ENCODE measurements around the gene FOXRED2.

Gene FOXRED2

DNA sequence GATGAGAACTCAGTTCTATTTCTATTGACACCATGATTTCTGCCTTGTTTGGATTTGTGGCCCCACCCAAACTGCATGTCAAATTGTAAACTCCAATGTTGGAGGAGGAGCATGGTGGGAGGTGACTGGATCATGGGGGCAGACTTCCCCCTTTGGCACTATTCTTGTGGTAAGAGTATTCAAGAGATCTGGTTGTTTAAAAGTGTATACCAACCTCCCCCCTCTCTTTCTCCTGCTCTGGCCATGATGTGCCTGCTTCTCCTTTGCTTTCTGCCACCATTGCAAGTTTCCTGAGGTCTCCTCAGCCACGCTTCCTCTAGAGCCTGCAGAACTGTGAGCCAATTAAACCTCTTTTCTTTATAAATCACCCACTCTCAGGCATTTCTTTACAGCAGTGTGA lies 7.9 kb upstream of the FOXRED2 start:
- Histone ChIP-seq H3K27ac (ENCODE audit: low read length) (no peak overlapping the region), H3K79me2 (ENCODE audit: low read length) (no peaks in the 10 kb centered on the region), H3K4me1 (ENCODE audit: low read length) (no peaks in the 10 kb centered on the region), H2AFZ (ENCODE audit: low read depth, low read length) (no peak overlapping the region), H3K9ac (ENCODE audit: low read length) (no peak overlapping the region), H3K4me2 (ENCODE audit: low read length) (no peak overlapping the region), H3K4me3 (ENCODE audit: low read length) (no peak overlapping the region), H3K9me3 (ENCODE audit: insufficient read depth, low read length) (no peaks in the 10 kb centered on the region), H4K20me1 (ENCODE audit: insufficient read depth, low read length) (0 out of 2 replicates have a peak, but pooled peaks cover 4% of the 10 kb centered on the region), H3K36me3 (replicated peaks; ENCODE audit: low read depth, low read length) (peaks cover 82% of the 10 kb centered on the region), H3K27me3 (ENCODE audit: low read depth, low read length) (no peaks in the 10 kb centered on the region)
- TF ChIP-seq EZH2phosphoT487 (IDR thresholded peaks at IDR 0.05; ENCODE audit: low read depth) = no peak
- no peak for TF ChIP-seq CTCF (IDR thresholded peaks at IDR 0.05; ENCODE audit: low read depth, low read length)

GRCh38 chr22:36512991-36513390 lies 6.2 kb upstream of the FOXRED2 start:
- H3K36me3 ChIP-seq (replicated peaks; ENCODE audit: low read depth, low read length) = peaks cover 65% of the 10 kb centered on the region
- no peak overlapping the region for H2AFZ ChIP-seq (ENCODE audit: low read depth, low read length)
- no peaks in the 10 kb centered on the region for H3K4me1 ChIP-seq (ENCODE audit: low read length)
- no peak overlapping the region for H3K27ac ChIP-seq (ENCODE audit: low read length)
- H4K20me1 ChIP-seq (ENCODE audit: insufficient read depth, low read length) = 0 out of 2 replicates have a peak, but pooled peaks cover 4% of the 10 kb centered on the region
- no peak overlapping the region for H3K4me3 ChIP-seq (ENCODE audit: low read length)
- H3K9ac ChIP-seq (ENCODE audit: low read length) = no peak overlapping the region
- TF ChIP-seq CTCF (IDR thresholded peaks at IDR 0.05; ENCODE audit: low read depth, low read length) = no peak
- no peak for TF ChIP-seq EZH2phosphoT487 (IDR thresholded peaks at IDR 0.05; ENCODE audit: low read depth)
- no peaks in the 10 kb centered on the region for H3K9me3 ChIP-seq (ENCODE audit: insufficient read depth, low read length)
- no peaks in the 10 kb centered on the region for H3K79me2 ChIP-seq (ENCODE audit: low read length)
- H3K4me2 ChIP-seq (ENCODE audit: low read length) = no peak overlapping the region
- no peaks in the 10 kb centered on the region for H3K27me3 ChIP-seq (ENCODE audit: low read depth, low read length)

- H3K4me1 ChIP-seq (ENCODE audit: low read length) = peaks cover 2% of the 10 kb centered on the region; the same call in 1 of the 2 replicates
- no peaks in the 10 kb centered on the region for H3K9me3 ChIP-seq (ENCODE audit: insufficient read depth, low read length)
- H3K9ac ChIP-seq (ENCODE audit: low read length) = no peak overlapping the region
- TF ChIP-seq CTCF (IDR thresholded peaks at IDR 0.05; ENCODE audit: low read depth, low read length) (no peak), EZH2phosphoT487 (IDR thresholded peaks at IDR 0.05; ENCODE audit: low read depth) (no peak)
- H2AFZ ChIP-seq (ENCODE audit: low read depth, low read length) = no peak overlapping the region
- H4K20me1 ChIP-seq (ENCODE audit: insufficient read depth, low read length) = 0 out of 2 replicates have a peak, but pooled peaks cover 4% of the 10 kb centered on the region
- H3K36me3 ChIP-seq (replicated peaks; ENCODE audit: low read depth, low read length) = peaks cover 61% of the 10 kb centered on the region
- no peak overlapping the region for H3K4me2 ChIP-seq (ENCODE audit: low read length)
- no peak overlapping the region for H3K4me3 ChIP-seq (ENCODE audit: low read length)
- no peaks in the 10 kb centered on the region for H3K79me2 ChIP-seq (ENCODE audit: low read length)
- H3K27ac ChIP-seq (ENCODE audit: low read length) = no peak overlapping the region
- H3K27me3 ChIP-seq (ENCODE audit: low read depth, low read length) = no peaks in the 10 kb centered on the region
Observed at GRCh38 chr22:36512333-36512732, 5.5 kb upstream of the FOXRED2 start.

- Histone ChIP-seq H3K27me3 (ENCODE audit: low read depth, low read length) (no peaks in the 10 kb centered on the region), H3K4me1 (ENCODE audit: low read length) (peaks cover 8% of the 10 kb centered on the region; the same call in 1 of the 2 replicates), H3K9ac (ENCODE audit: low read length) (no peak overlapping the region), H4K20me1 (ENCODE audit: insufficient read depth, low read length) (0 out of 2 replicates have a peak, but pooled peaks cover 4% of the 10 kb centered on the region), H3K9me3 (ENCODE audit: insufficient read depth, low read length) (no peaks in the 10 kb centered on the region), H3K27ac (ENCODE audit: low read length) (no peak overlapping the region), H3K4me2 (ENCODE audit: low read length) (no peak overlapping the region), H3K36me3 (replicated peaks; ENCODE audit: low read depth, low read length) (peaks cover 50% of the 10 kb centered on the region), H3K79me2 (ENCODE audit: low read length) (peaks cover 2% of the 10 kb centered on the region), H3K4me3 (ENCODE audit: low read length) (no peak overlapping the region), H2AFZ (ENCODE audit: low read depth, low read length) (no peak overlapping the region)
- TF ChIP-seq CTCF (IDR thresholded peaks at IDR 0.05; ENCODE audit: low read depth, low read length) = peak; percentile 51
- no peak for TF ChIP-seq EZH2phosphoT487 (IDR thresholded peaks at IDR 0.05; ENCODE audit: low read depth)
Observed at GRCh38 chr22:36510966-36511881, 4.4 kb upstream of the FOXRED2 start.

Measured in OCI-LY3 (cell line).